KOPT-K1 (cell line): Measurements from ENCODE around the gene ARNT2.
"Not testable (repeated sequence)": the region's sequence is repeated elsewhere in the genome, so short reads cannot be mapped to it uniquely, and the experiment has no call there.

ENCODE experiments used
- H3K27ac ChIP-seq: fragments of 200-600 bp; sonication (generic); 2 replicates; pipeline ENCODE4 v1.5.1; 2016; ENCODE audit warnings: antibody characterized with exemption, mild to moderate bottlenecking, low read depth, low read length; ENCODE audit not compliant: poor library complexity, severe bottlenecking
- H3K36me3 ChIP-seq: fragments of 200-600 bp; sonication (generic); 2 replicates; pipeline ENCODE4 v1.5.1; 2017; ENCODE audit warnings: antibody characterized with exemption, mild to moderate bottlenecking, low read length, moderate library complexity; ENCODE audit not compliant: insufficient read depth
- H3K9me3 ChIP-seq: fragments of 200-600 bp; sonication (generic); 2 replicates; pipeline ENCODE4 v1.5.1; 2017; ENCODE audit warnings: antibody characterized with exemption, low read length, mild to moderate bottlenecking; ENCODE audit not compliant: insufficient read depth, poor library complexity, severe bottlenecking

ARNT2 gene

GRCh38 chr15:80495401-80495942, 91.3 kb downstream of the ARNT2 start:
- H3K27ac ChIP-seq, result no peak overlapping the region
- no peaks in the 10 kb centered on the region for H3K36me3 ChIP-seq
- H3K9me3 ChIP-seq, result no peaks in the 10 kb centered on the region

GRCh38 chr15:80496096-80496495, 91.9 kb downstream of the ARNT2 start:
- no peak overlapping the region for H3K27ac ChIP-seq
- no peaks in the 10 kb centered on the region for H3K9me3 ChIP-seq
- H3K36me3 ChIP-seq, result no peaks in the 10 kb centered on the region

GRCh38 chr15:80497221-80497620, 93.0 kb downstream of the ARNT2 start:
- H3K9me3 ChIP-seq, result no peaks in the 10 kb centered on the region
- H3K27ac ChIP-seq, result no peak overlapping the region
- no peaks in the 10 kb centered on the region for H3K36me3 ChIP-seq

GRCh38 chr15:80498652-80499051, 94.5 kb downstream of the ARNT2 start:
- Histone ChIP-seq H3K27ac (no peak overlapping the region), H3K9me3 (no peaks in the 10 kb centered on the region), H3K36me3 (no peaks in the 10 kb centered on the region)

GRCh38 chr15:80500021-80500420, 95.8 kb downstream of the ARNT2 start:
- Histone ChIP-seq H3K9me3 (no peaks in the 10 kb centered on the region), H3K36me3 (no peaks in the 10 kb centered on the region), H3K27ac (no peak overlapping the region)

GRCh38 chr15:80501476-80501875, 97.3 kb downstream of the ARNT2 start:
- H3K9me3 ChIP-seq, result no peaks in the 10 kb centered on the region
- no peak overlapping the region for H3K27ac ChIP-seq
- H3K36me3 ChIP-seq, result no peaks in the 10 kb centered on the region

- Histone ChIP-seq H3K27ac (no peak overlapping the region), H3K9me3 (no peaks in the 10 kb centered on the region), H3K36me3 (no peaks in the 10 kb centered on the region)
Observed at GRCh38 chr15:80502782-80503181, 98.6 kb downstream of the ARNT2 start.

GRCh38 chr15:80503319-80503952, 99.3 kb downstream of the ARNT2 start:
- H3K9me3 ChIP-seq, result no peaks in the 10 kb centered on the region
- H3K27ac ChIP-seq, result no peak overlapping the region

GRCh38 chr15:80504931-80505330, 100.7 kb downstream of the ARNT2 start:
- no peak overlapping the region for H3K27ac ChIP-seq
- H3K9me3 ChIP-seq, result no peaks in the 10 kb centered on the region

More at GRCh38 chr15:80503319-80503952, 99.3 kb downstream of the ARNT2 start:
- H3K36me3 ChIP-seq, result no peaks in the 10 kb centered on the region

GRCh38 chr15:80506286-80506893, 102.2 kb downstream of the ARNT2 start:
- Histone ChIP-seq H3K36me3 (no peaks in the 10 kb centered on the region), H3K27ac (no peak overlapping the region)

More at GRCh38 chr15:80504931-80505330, 100.7 kb downstream of the ARNT2 start:
- no peaks in the 10 kb centered on the region for H3K36me3 ChIP-seq

GRCh38 chr15:80507131-80507530, 102.9 kb downstream of the ARNT2 start:
- Histone ChIP-seq H3K36me3 (no peaks in the 10 kb centered on the region), H3K27ac (no peak overlapping the region), H3K9me3 (no peaks in the 10 kb centered on the region)

More at GRCh38 chr15:80506286-80506893, 102.2 kb downstream of the ARNT2 start:
- H3K9me3 ChIP-seq, result no peaks in the 10 kb centered on the region

GRCh38 chr15:80507638-80508316, 103.6 kb downstream of the ARNT2 start:
- Histone ChIP-seq H3K36me3 (no peaks in the 10 kb centered on the region), H3K9me3 (no peaks in the 10 kb centered on the region), H3K27ac (no peak overlapping the region)

GRCh38 chr15:80508783-80509182, 104.6 kb downstream of the ARNT2 start:
- Histone ChIP-seq H3K27ac (no peak overlapping the region), H3K36me3 (no peaks in the 10 kb centered on the region), H3K9me3 (no peaks in the 10 kb centered on the region)

GRCh38 chr15:80509800-80510199, 105.6 kb downstream of the ARNT2 start:
- Histone ChIP-seq H3K9me3 (no peaks in the 10 kb centered on the region), H3K36me3 (no peaks in the 10 kb centered on the region), H3K27ac (no peak overlapping the region)

GRCh38 chr15:80510985-80511384, 106.8 kb downstream of the ARNT2 start:
- not testable (repeated sequence) for H3K27ac ChIP-seq, H3K9me3 ChIP-seq, H3K36me3 ChIP-seq
